ENCODE data around the gene C22orf15. TPM values are rescaled to one million over a fixed set of nuclear protein-coding genes. Genes with fewer than 3 reads are reported as not detected.
A peak's percentile ranks its signal among the peaks of the same experiment; 100 is the strongest.

The C22orf15 gene
- total and polyA plus RNA-seq, 4 donors: 0.89 to 4.9 (median 3.0) TPM

GRCh38 chr22:23772315-23772648, 9.5 kb downstream of the C22orf15 start:
- peaks cover 51% of the 10 kb centered on the region for H3K4me1 ChIP-seq (ENCODE audit: control insufficient read depth, insufficient read depth, low read length)
- H3K27ac ChIP-seq (ENCODE audit: low read depth, low read length): no peak overlapping the region
- H3K36me3 ChIP-seq (ENCODE audit: control insufficient read depth, insufficient read depth, low read length): no peaks in the 10 kb centered on the region
- peak overlapping the region; percentile 26 for H3K4me3 ChIP-seq (ENCODE audit: low read depth, low read length)
- H3K27me3 ChIP-seq (ENCODE audit: control insufficient read depth, insufficient read depth, low read length): no peaks in the 10 kb centered on the region
- DNase-seq (ENCODE audit: low read depth in 4 of 6, low spot score in 6 of 6): peak in 1 of 6 donors; percentile 10
- WGBS (ENCODE audit: insufficient coverage): 22% methylated on average over 6 of the region's 6 CpGs
- no peaks in the 10 kb centered on the region for H3K9me3 ChIP-seq (ENCODE audit: control insufficient read depth, insufficient read depth, low read length)

GRCh38 chr22:23772649-23773473, 10.1 kb downstream of the C22orf15 start, which contains the start of gene MMP11:
Gene MMP11, plus strand, starts transcription at chr22:23772849. Its CDS starts 22 bp downstream, at chr22:23772871.
- Histone ChIP-seq H3K9me3 (ENCODE audit: control insufficient read depth, insufficient read depth, low read length) (no peaks in the 10 kb centered on the region), H3K27me3 (ENCODE audit: control insufficient read depth, insufficient read depth, low read length) (no peaks in the 10 kb centered on the region), H3K27ac (ENCODE audit: low read depth, low read length) (no peak within 1 kb of the TSS), H3K4me1 (ENCODE audit: control insufficient read depth, insufficient read depth, low read length) (peaks cover 50% of the 10 kb centered on the region), H3K36me3 (ENCODE audit: control insufficient read depth, insufficient read depth, low read length) (no peaks in the 10 kb centered on the region), H3K4me3 (ENCODE audit: low read depth, low read length) (peak within 1 kb of the TSS; percentile 37)
- whole genome bisulfite sequencing (ENCODE audit: insufficient coverage): 2% methylated on average over 77 of the region's 79 CpGs
- DNase-seq (ENCODE audit: low read depth in 4 of 6, low spot score in 6 of 6): peak in 2 of 6 donors; percentile 71 to 73

GRCh38 chr22:23773483-23774113, 10.8 kb downstream of the C22orf15 start:
- no peaks in the 10 kb centered on the region for H3K27me3 ChIP-seq (ENCODE audit: control insufficient read depth, insufficient read depth, low read length)
- no peak overlapping the region for H3K27ac ChIP-seq (ENCODE audit: low read depth, low read length)
- no peak for DNase-seq (ENCODE audit: low read depth in 4 of 6, low spot score in 6 of 6)
- 54% methylated on average over 7 of the region's 7 CpGs for WGBS (ENCODE audit: insufficient coverage)
- H3K4me1 ChIP-seq (ENCODE audit: control insufficient read depth, insufficient read depth, low read length): peaks cover 42% of the 10 kb centered on the region
- H3K9me3 ChIP-seq (ENCODE audit: control insufficient read depth, insufficient read depth, low read length): no peaks in the 10 kb centered on the region
- H3K4me3 ChIP-seq (ENCODE audit: low read depth, low read length): peak overlapping the region; percentile 37
- H3K36me3 ChIP-seq (ENCODE audit: control insufficient read depth, insufficient read depth, low read length): no peaks in the 10 kb centered on the region

- Histone ChIP-seq H3K4me1 (ENCODE audit: control insufficient read depth, insufficient read depth, low read length) (peaks cover 35% of the 10 kb centered on the region), H3K27ac (ENCODE audit: low read depth, low read length) (no peak overlapping the region), H3K27me3 (ENCODE audit: control insufficient read depth, insufficient read depth, low read length) (no peaks in the 10 kb centered on the region), H3K9me3 (ENCODE audit: control insufficient read depth, insufficient read depth, low read length) (no peaks in the 10 kb centered on the region), H3K36me3 (ENCODE audit: control insufficient read depth, insufficient read depth, low read length) (peaks cover 3% of the 10 kb centered on the region), H3K4me3 (ENCODE audit: low read depth, low read length) (no peak overlapping the region)
- 68% methylated on average over 12 of the region's 12 CpGs for WGBS (ENCODE audit: insufficient coverage)
- DNase-seq (ENCODE audit: low read depth in 4 of 6, low spot score in 6 of 6): no peak
Observed at GRCh38 chr22:23774114-23774921, 11.5 kb downstream of the C22orf15 start.

GRCh38 chr22:23774922-23775436, 12.2 kb downstream of the C22orf15 start:
- Histone ChIP-seq H3K4me1 (ENCODE audit: control insufficient read depth, insufficient read depth, low read length) (peaks cover 32% of the 10 kb centered on the region), H3K9me3 (ENCODE audit: control insufficient read depth, insufficient read depth, low read length) (no peaks in the 10 kb centered on the region), H3K27ac (ENCODE audit: low read depth, low read length) (no peak overlapping the region), H3K36me3 (ENCODE audit: control insufficient read depth, insufficient read depth, low read length) (peaks cover 8% of the 10 kb centered on the region), H3K4me3 (ENCODE audit: low read depth, low read length) (no peak overlapping the region), H3K27me3 (ENCODE audit: control insufficient read depth, insufficient read depth, low read length) (no peaks in the 10 kb centered on the region)
- DNase-seq (ENCODE audit: low read depth in 4 of 6, low spot score in 6 of 6): no peak
- 83% methylated on average over 2 of the region's 2 CpGs for WGBS (ENCODE audit: insufficient coverage)

- Histone ChIP-seq H3K4me1 (ENCODE audit: control insufficient read depth, insufficient read depth, low read length) (peaks cover 40% of the 10 kb centered on the region), H3K27ac (ENCODE audit: low read depth, low read length) (no peak overlapping the region), H3K9me3 (ENCODE audit: control insufficient read depth, insufficient read depth, low read length) (no peaks in the 10 kb centered on the region), H3K36me3 (ENCODE audit: control insufficient read depth, insufficient read depth, low read length) (peaks cover 14% of the 10 kb centered on the region), H3K27me3 (ENCODE audit: control insufficient read depth, insufficient read depth, low read length) (no peaks in the 10 kb centered on the region), H3K4me3 (ENCODE audit: low read depth, low read length) (no peak overlapping the region)
- 65% methylated on average over 2 of the region's 3 CpGs for WGBS (ENCODE audit: insufficient coverage)
- no peak for DNase-seq (ENCODE audit: low read depth in 4 of 6, low spot score in 6 of 6)
Observed at GRCh38 chr22:23775779-23776375, 13.1 kb downstream of the C22orf15 start.

- no peak for DNase-seq (ENCODE audit: low read depth in 4 of 6, low spot score in 6 of 6)
- Histone ChIP-seq H3K4me1 (ENCODE audit: control insufficient read depth, insufficient read depth, low read length) (peaks cover 45% of the 10 kb centered on the region), H3K9me3 (ENCODE audit: control insufficient read depth, insufficient read depth, low read length) (no peaks in the 10 kb centered on the region), H3K27ac (ENCODE audit: low read depth, low read length) (no peak overlapping the region), H3K36me3 (ENCODE audit: control insufficient read depth, insufficient read depth, low read length) (peaks cover 24% of the 10 kb centered on the region), H3K27me3 (ENCODE audit: control insufficient read depth, insufficient read depth, low read length) (no peaks in the 10 kb centered on the region), H3K4me3 (ENCODE audit: low read depth, low read length) (no peak overlapping the region)
- WGBS (ENCODE audit: insufficient coverage): 87% methylated on average over 10 of the region's 11 CpGs
Observed at GRCh38 chr22:23777776-23778576, 15.2 kb downstream of the C22orf15 start.

- peaks cover 30% of the 10 kb centered on the region for H3K36me3 ChIP-seq (ENCODE audit: control insufficient read depth, insufficient read depth, low read length)
- DNase-seq (ENCODE audit: low read depth in 4 of 6, low spot score in 6 of 6): no peak
- H3K27ac ChIP-seq (ENCODE audit: low read depth, low read length): no peak overlapping the region
- H3K4me1 ChIP-seq (ENCODE audit: control insufficient read depth, insufficient read depth, low read length): peaks cover 39% of the 10 kb centered on the region
- no peak overlapping the region for H3K4me3 ChIP-seq (ENCODE audit: low read depth, low read length)
- no peaks in the 10 kb centered on the region for H3K9me3 ChIP-seq (ENCODE audit: control insufficient read depth, insufficient read depth, low read length)
- WGBS (ENCODE audit: insufficient coverage): 85% methylated on average over 2 of the region's 3 CpGs
- no peaks in the 10 kb centered on the region for H3K27me3 ChIP-seq (ENCODE audit: control insufficient read depth, insufficient read depth, low read length)
Observed at GRCh38 chr22:23778577-23778900, 15.7 kb downstream of the C22orf15 start.
